Fibroblast of mammary gland (primary cell): ENCODE results near the gene BCAS3.

ENCODE experiments used
- DNase-seq: peaks from one replicate; pipeline ENCODE4 v3.0.0-alpha.2; 2010; ENCODE audit warnings: low read depth
- H3K4me3 ChIP-seq: 2 replicates; pipeline ENCODE4 v1.5.1; 2011; ENCODE audit warnings: low read depth, mild to moderate bottlenecking, low read length, moderate library complexity; ENCODE audit not compliant: control insufficient read depth
- TF ChIP-seq, protein P1 (sequence below): conservative IDR thresholded peaks from 2 replicates; pipeline ENCODE4 v1.5.1; 2011; ENCODE audit warnings: low read depth, low read length, inconsistent platforms; ENCODE audit not compliant: control insufficient read depth, insufficient read depth

BCAS3 gene

GRCh38 chr17:61047515-61047914, 369.9 kb downstream of the BCAS3 start:
- TF ChIP-seq, protein P1, sequence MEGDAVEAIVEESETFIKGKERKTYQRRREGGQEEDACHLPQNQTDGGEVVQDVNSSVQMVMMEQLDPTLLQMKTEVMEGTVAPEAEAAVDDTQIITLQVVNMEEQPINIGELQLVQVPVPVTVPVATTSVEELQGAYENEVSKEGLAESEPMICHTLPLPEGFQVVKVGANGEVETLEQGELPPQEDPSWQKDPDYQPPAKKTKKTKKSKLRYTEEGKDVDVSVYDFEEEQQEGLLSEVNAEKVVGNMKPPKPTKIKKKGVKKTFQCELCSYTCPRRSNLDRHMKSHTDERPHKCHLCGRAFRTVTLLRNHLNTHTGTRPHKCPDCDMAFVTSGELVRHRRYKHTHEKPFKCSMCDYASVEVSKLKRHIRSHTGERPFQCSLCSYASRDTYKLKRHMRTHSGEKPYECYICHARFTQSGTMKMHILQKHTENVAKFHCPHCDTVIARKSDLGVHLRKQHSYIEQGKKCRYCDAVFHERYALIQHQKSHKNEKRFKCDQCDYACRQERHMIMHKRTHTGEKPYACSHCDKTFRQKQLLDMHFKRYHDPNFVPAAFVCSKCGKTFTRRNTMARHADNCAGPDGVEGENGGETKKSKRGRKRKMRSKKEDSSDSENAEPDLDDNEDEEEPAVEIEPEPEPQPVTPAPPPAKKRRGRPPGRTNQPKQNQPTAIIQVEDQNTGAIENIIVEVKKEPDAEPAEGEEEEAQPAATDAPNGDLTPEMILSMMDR: no peak
- no peak for DNase-seq
- H3K4me3 ChIP-seq: no peak overlapping the region

GRCh38 chr17:61048376-61049106, 370.9 kb downstream of the BCAS3 start:
- no peak for DNase-seq

DNA sequence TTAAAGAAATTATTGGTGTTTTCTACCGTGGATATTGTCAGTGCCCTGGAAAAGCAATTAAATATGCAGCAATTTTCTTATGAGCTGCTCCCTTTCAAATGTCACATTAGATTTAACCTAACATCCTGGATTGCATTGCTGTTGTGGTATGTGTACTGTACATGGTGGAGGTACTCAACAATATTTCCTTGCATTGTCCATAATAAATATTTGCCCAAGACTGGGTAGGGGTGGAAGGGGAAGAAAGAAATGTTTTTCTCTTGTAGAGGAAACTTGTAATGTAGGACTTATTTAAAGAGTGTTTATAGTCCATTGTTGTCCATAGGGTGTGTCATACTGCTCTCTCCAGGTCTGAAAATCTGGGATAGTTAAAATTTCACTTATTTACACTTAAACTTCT, 375.8 kb downstream of the BCAS3 start:
- no peak for DNase-seq
- TF ChIP-seq, protein P1: no peak
- H3K4me3 ChIP-seq: no peak overlapping the region

More at GRCh38 chr17:61048376-61049106, 370.9 kb downstream of the BCAS3 start:
- TF ChIP-seq, protein P1: no peak
- no peak overlapping the region for H3K4me3 ChIP-seq

DNA sequence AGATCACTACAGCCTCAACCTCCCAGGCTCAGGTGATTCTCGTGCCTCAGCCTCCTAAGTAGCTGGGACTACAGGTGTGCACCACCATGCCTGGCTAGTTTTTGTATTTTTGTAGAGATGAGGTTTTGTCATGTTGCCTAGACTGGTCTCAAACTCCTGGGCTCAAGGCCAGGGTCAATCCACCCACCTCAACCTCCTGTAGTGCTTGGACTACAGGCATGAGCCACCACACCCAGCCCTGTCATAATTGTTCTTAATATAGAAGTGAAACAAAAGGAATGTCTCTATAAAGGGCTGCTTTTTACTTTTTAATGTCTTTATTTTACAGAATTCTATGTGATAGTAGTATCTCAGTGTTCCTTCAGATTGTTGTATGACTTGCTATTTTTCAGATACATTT, 376.8 kb downstream of the BCAS3 start:
- TF ChIP-seq, protein P1: no peak
- peak; percentile 18 for DNase-seq
- H3K4me3 ChIP-seq: no peak overlapping the region

DNA sequence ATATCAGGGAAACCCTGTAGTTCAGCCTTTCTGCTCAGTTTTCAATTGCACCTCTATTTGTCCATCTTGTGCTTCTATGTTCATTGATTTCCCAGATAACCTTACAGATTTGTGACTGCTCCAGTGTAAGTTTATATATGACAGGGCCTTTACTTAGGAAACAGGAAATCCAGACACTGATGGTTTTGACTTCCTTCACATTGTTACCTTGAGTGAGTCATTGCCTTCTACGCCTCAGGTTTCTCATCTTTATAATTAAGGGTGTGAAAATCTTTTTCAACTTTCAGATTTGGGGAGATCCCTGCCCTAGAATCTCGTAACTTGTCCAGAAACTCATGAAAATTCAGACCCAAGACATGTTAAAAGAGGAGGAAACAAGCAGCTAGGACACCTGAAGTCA, 379.6 kb downstream of the BCAS3 start:
- no peak for DNase-seq
- TF ChIP-seq, protein P1: no peak
- no peak overlapping the region for H3K4me3 ChIP-seq

GRCh38 chr17:61058066-61058465, 380.4 kb downstream of the BCAS3 start:
- TF ChIP-seq, protein P1: no peak
- DNase-seq: no peak
- no peak overlapping the region for H3K4me3 ChIP-seq
